Mucosa of gallbladder (tissue), 1 donor: Measurements from ENCODE around the gene CAPN10. TPM values are rescaled to one million over a fixed set of nuclear protein-coding genes. Genes with fewer than 3 reads are reported as not detected.

Source experiments
- DNase-seq: peaks from one replicate; pipeline ENCODE4 v3.0.0-alpha.2; 2020; ENCODE audit warnings: low spot score
- total RNA-seq: library from RNA; stranded (reverse); gene quantifications from one replicate; pipeline ENCODE4 v1.2.1, GENCODE V29; 2021
- donor health status: DM: no; HTN: no; CAD: no.

Gene CAPN10
- total RNA-seq, 1 donor from 2014 or later = 56.1 TPM

DNA sequence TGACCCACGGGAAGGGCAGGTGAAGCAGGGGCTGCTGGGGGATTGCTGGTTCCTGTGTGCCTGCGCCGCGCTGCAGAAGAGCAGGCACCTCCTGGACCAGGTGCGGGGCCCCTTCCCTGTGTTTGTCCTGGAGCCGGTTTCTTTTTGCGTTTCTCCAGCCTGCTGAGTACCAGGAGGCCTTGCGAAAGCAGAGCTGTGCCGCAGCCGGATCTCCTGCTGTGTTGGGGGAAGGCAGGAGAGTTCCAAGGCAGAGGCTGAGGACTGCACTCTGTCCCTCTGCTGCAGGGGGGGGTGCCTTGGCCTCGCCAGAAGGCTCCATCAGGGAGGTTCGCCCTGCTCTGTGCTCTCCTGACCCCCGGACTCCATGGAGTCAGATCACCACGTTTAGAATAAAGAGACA lies 2.8 kb downstream of the CAPN10 start:
- DNase-seq = no peak

GRCh38 chr2:240589850-240590525 lies 3.5 kb downstream of the CAPN10 start:
- DNase-seq = no peak

- DNase-seq = no peak
Observed at GRCh38 chr2:240590681-240591111, 4.2 kb downstream of the CAPN10 start.

DNA sequence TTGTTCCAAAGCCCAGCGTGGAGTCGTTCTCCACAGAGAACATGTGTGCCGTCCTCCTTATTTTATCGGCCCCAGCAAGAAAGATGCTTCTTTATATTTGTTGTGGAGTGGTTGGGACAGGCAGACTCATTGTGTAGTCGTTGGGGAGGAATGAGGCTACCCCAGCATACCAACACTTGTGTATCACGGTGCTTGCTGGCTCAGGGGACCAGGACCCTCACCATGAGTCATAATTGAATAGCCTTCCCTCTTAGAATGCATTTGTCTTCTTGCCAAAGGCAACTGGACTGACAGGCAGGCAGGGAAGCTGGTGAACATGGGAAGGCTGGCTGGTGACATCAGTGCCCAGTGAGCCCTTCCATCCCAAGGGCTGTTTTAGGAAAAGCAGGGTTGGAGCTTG lies 4.7 kb downstream of the CAPN10 start:
- DNase-seq = no peak

GRCh38 chr2:240591784-240592183 lies 5.2 kb downstream of the CAPN10 start:
- no peak for DNase-seq

DNA sequence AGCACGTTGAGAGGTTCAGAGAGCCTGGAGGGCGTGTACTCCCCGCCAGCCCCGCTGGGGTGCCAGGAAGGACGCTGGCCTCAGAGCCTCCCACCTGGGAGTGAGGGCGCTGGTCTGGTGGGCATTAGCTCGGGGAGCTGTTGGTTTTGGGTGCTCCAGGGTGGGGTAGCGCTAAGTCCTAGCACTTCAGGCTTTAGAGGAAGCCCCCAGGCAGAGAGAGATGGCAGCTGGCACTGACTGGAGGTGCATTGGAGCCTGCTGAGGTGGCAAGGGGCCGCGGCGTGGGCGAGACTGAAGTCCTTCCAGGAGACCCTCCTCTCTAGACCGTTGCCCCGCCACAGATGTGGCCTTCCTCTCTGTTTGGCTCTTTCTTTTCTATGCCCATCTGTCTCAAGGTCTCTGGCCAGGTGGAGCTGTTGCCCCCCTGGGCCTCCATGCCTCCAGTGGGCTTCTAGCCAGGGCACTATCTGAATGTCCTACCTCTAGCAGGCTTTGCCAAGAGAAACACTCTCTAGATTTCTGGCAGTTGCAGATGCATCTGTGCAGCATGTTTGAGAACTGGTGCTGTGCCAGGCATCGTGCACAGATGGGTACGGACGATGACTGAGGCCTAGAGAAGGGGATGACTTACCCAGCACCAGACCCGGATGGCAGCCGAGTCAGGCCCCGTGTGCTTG lies 6.6 kb downstream of the CAPN10 start:
- DNase-seq = no peak

- DNase-seq = no peak
Observed at GRCh38 chr2:240593703-240594451, 7.3 kb downstream of the CAPN10 start.

- DNase-seq = no peak
Observed at GRCh38 chr2:240594511-240595380, 8.2 kb downstream of the CAPN10 start.

DNA sequence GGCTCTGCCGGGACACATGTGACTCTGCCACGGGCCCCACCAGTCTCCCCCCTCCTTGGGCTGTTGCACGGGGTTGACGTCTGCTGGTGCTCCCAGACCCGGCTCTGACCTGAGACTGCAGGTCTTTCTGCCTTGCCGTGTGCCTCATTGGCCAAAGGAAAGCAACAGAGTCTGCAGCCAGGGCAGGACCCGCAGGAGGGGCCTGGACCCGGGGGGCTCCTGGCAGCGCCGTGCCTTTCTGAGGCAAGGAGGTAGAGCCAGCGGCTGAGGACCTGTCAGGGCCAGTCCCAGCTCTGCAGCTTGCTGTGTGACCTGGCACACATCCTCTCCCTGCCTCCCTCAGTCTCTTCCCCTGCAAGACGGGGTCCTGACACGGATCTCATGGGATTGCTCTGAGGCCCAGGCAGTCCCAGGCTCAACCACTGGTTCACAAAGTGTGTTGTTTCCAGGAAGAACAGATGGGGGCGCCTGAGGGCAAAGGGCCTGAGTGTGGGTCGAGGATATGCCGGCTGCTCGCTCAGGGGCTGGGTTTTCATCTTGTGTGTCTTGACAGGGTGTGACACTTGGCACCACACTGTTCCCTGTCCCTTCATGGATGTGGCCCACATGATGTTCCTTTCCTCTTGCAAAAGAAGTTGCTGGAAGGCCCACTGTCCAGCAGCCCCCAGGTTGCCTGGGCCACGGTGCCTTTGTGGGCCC lies 9.0 kb downstream of the CAPN10 start:
- DNase-seq = no peak

GRCh38 chr2:240596080-240596460 lies 9.5 kb downstream of the CAPN10 start:
- DNase-seq = no peak

- DNase-seq = no peak
Observed at GRCh38 chr2:240596491-240596931, 10.0 kb downstream of the CAPN10 start.

- no peak for DNase-seq
Observed at GRCh38 chr2:240597054-240597418, 10.5 kb downstream of the CAPN10 start.

DNA sequence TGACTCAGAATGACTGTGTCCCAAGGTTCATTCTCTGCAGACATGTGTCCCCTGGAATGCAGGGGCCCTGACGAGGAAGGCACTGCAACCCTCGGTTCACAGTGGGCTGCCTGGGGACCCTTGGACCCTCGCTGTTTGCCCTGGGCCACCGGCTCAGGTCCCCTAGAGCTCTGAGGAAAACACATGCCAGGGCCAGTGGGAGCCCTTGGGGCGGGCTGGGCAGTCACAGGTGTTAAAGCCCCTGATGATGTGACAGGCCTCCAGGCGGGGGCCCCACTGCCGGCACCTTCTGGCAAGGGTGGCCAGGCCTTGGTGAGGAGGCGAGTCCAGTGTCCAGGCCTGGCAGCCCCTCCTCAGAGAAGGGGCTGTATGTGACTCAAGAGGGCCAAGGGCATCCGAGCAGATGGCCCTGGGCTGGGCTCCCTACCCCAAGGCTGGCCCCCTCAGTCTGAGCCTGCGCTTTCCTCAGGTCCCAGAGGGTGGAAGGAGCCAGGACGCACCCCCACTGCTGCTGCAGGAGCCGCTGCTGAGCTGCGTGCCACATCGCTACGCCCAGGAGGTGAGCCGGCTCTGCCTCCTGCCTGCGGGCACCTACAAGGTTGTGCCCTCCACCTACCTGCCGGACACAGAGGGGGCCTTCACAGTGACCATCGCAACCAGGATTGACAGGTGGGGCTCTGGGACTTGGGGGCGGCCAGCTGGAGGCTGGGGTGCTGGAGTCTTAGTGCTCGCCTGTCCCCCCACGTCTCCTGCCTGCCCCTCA lies 11.1 kb downstream of the CAPN10 start:
- no peak for DNase-seq

DNA sequence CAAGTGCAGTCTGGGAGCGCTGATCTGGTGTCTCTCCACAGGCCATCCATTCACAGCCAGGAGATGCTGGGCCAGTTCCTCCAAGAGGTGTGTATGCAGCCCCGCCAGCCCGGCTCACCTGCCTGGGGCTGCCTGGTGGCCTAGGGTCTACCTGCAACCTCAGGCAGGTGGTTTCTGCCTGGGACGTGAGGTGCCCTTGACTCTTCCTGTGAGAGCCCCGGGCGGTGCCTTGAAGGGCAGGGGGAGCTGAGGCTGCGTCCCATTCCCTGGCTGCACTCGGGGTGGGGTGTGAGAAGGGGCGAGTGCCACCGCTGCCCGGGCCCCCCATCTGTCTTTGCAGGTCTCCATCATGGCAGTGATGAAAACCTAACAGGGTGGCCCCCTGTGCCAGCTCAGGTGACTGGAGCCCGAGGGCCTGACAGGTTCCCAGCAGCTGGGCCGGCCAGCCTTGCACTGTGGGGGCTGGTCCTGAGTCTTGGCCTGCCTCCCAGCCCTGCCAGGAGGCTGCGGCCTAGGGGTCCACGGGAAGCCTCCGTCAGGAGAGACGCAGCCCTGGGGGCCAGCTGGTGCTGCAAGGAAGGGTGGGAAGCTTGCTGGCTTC lies 11.9 kb downstream of the CAPN10 start:
- DNase-seq = no peak

DNA sequence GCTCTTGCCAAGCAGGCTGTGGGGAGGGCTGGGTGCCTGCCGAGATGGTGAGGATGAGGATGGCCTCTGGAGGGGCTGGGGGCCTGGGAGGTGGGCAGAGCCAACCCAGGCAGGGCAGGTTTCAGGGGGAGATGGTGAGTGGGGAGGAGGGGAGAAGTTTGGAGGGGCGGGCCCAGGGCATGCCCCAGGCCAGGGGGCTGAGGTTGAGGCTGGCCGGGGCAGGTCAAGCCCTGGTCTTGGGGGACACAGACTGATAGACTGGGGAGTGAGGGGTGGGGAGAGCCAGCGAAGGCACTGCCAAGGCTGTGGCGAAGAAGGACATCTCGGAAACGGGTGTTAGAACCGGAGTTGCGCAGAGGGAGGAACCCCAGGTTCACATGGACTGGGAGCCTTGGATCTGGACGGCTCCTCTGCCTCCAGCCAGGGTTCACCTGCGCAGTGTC lies 12.6 kb downstream of the CAPN10 start:
- DNase-seq = no peak

DNA sequence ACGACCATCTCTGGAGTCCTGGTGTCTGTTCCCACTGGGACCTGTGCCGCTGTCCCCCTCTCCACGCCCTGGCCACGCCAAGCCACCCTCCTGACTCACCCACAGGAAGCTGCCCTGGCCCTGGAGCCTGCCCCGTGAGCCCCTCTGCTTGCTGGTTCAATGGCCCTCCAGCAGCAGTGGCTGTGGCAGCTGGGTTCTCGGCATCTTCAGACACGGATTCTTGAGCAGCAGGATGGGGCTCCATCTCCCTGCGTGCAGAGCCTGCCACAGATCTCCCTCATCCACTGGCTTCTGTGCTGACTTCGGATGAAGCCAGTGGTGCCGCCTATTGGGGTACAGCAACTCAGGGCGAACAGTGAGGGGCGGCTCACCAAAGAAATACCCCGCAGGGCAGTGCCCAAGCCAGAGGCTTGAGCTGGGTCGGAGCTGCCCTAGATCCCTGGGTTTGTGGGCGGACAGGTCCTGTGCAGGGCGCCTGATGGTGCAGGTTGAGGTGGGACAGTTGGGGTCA lies 14.0 kb downstream of the CAPN10 start:
- DNase-seq = no peak

GRCh38 chr2:240601061-240601830 lies 14.7 kb downstream of the CAPN10 start:
- DNase-seq = no peak

- DNase-seq = no peak
Observed at GRCh38 chr2:240601831-240602160, 15.3 kb downstream of the CAPN10 start.
